Keratinocyte (primary cell): ENCODE results near the gene PRR16. TPM values are rescaled to one million over a fixed set of nuclear protein-coding genes. Genes with fewer than 3 reads are reported as not detected.

ENCODE experiments used
- DNase-seq: peaks from one replicate; pipeline ENCODE4 v3.0.0-alpha.2; 2011; ENCODE audit warnings: low read depth, missing footprints, low spot score
- FAIRE-seq: peaks from 2 replicates; lab custom pipeline; 2011; peaks lifted over from hg19 to GRCh38; lab: Jason Lieb, UNC
- H2AFZ ChIP-seq: 2 replicates; pipeline ENCODE4 v1.6.0; 2012; ENCODE audit warnings: low read length, control low read depth, inconsistent platforms; ENCODE audit not compliant: control insufficient read depth
- H3K27ac ChIP-seq: 2 replicates; pipeline ENCODE4 v1.5.1; 2011; ENCODE audit warnings: low read length; ENCODE audit not compliant: control insufficient read depth, insufficient read depth
- H3K27me3 ChIP-seq: 3 replicates; pipeline ENCODE4 v1.6.0; 2011; ENCODE audit warnings: low read length; ENCODE audit not compliant: control insufficient read depth, insufficient read depth; ENCODE audit errors: extremely low read depth
- H3K36me3 ChIP-seq, 2 experiments: 2 replicates in 1 of 2; 3 replicates in 1 of 2; pipeline ENCODE4 v1.5.1; 2011; ENCODE audit warnings: low read length in 2 of 2, mild to moderate bottlenecking in 1 of 2; ENCODE audit not compliant: control insufficient read depth in 2 of 2, insufficient read depth in 2 of 2; ENCODE audit errors: extremely low read depth in 1 of 2
- H3K4me1 ChIP-seq: 3 replicates; pipeline ENCODE4 v1.5.1; 2011; ENCODE audit warnings: low read length; ENCODE audit not compliant: control insufficient read depth, insufficient read depth; ENCODE audit errors: extremely low read depth
- H3K4me2 ChIP-seq: 3 replicates; pipeline ENCODE4 v1.6.0; 2011; ENCODE audit warnings: low read depth, low read length; ENCODE audit not compliant: control insufficient read depth, insufficient read depth; ENCODE audit errors: extremely low read depth
- H3K4me3 ChIP-seq, 3 experiments: fragments of 200-600 bp in 1 of 3; sonication (generic) in 1 of 3; 2 replicates in 2 of 3; 3 replicates in 1 of 3; pipeline ENCODE4 v1.5.1; 2011 to 2016; ENCODE audit warnings: low read length in 3 of 3, mild to moderate bottlenecking in 3 of 3, control low read depth in 2 of 3, inconsistent platforms in 1 of 3, low read depth in 1 of 3, mixed read lengths in 1 of 3, mixed run types in 1 of 3, moderate library complexity in 1 of 3; ENCODE audit not compliant: control insufficient read depth in 2 of 3, insufficient read depth in 2 of 3; ENCODE audit errors: extremely low read depth in 1 of 3
- H3K79me2 ChIP-seq: 2 replicates; pipeline ENCODE4 v1.6.0; 2012; ENCODE audit warnings: low read length; ENCODE audit not compliant: control insufficient read depth, insufficient read depth
- H3K9ac ChIP-seq: 3 replicates; pipeline ENCODE4 v1.6.0; 2011; ENCODE audit warnings: low read length; ENCODE audit not compliant: control insufficient read depth, insufficient read depth; ENCODE audit errors: extremely low read depth
- H3K9me1 ChIP-seq: 3 replicates; pipeline ENCODE4 v1.6.0; 2011; ENCODE audit warnings: low read length; ENCODE audit not compliant: control insufficient read depth, insufficient read depth; ENCODE audit errors: extremely low read depth
- H3K9me3 ChIP-seq: 2 replicates; pipeline ENCODE4 v1.5.1; 2012; ENCODE audit warnings: low read depth, low read length; ENCODE audit not compliant: control insufficient read depth
- H4K20me1 ChIP-seq: 3 replicates; pipeline ENCODE4 v1.6.0; 2011; ENCODE audit warnings: low read length; ENCODE audit not compliant: control insufficient read depth, insufficient read depth; ENCODE audit errors: extremely low read depth
- CTCF ChIP-seq, 3 experiments: IDR thresholded peaks in 1 of 3; conservative IDR thresholded peaks in 1 of 3; optimal IDR thresholded peaks in 1 of 3; 2 replicates in 2 of 3; 3 replicates in 1 of 3; pipeline versions ENCODE3 to v1.5.1; 2011; ENCODE audit warnings: low read length in 3 of 3, mild to moderate bottlenecking in 3 of 3, moderate library complexity in 2 of 3, control low read depth in 1 of 3, inconsistent platforms in 1 of 3; ENCODE audit not compliant: insufficient read depth in 2 of 3; ENCODE audit errors: extremely low read depth in 1 of 3
- EZH2 ChIP-seq: IDR thresholded peaks from one replicate; pipeline ENCODE4 v1.6.1; 2012; ENCODE audit warnings: inconsistent platforms, mild to moderate bottlenecking, low read length, moderate library complexity
- dilution Hi-C: fragments of 300-500 bp; cut with MboI; formaldehyde crosslinking; loops from one replicate; pipeline ENCODE4 v1.7.0; 2020; ENCODE audit warnings: low sequenced_read_pairs; ENCODE audit not compliant: extremely low pct_ligation_motif_present
- polyA plus RNA-seq, 5 experiments: library from polyadenylated mRNA; depleted of rRNA in 3 of 5; stranded (reverse) in 3 of 5; stranded (forward) in 1 of 5; unstranded in 1 of 5; fragments of >200 nt; gene quantifications; 1 replicate in 1 of 5; 2 replicates in 3 of 5; 3 replicates in 1 of 5; pipeline versions ENCODE4 v1.2.1 to v1.2.3, GENCODE V29; 2011 to 2012; ENCODE audit warnings: missing spikeins in 2 of 5, low read depth in 1 of 5, low replicate concordance in 1 of 5

PRR16 gene
- polyA plus RNA-seq, 1 donor (not counting 4 experiments of a cell fraction or from before 2014, with no cell fraction given): 0.05 TPM

- Histone ChIP-seq H3K4me2 (no peak overlapping the region), H3K4me1 (no peaks in the 10 kb centered on the region), H3K4me3 (no peak overlapping the region), H3K9ac (no peak overlapping the region), H3K27me3 (no peaks in the 10 kb centered on the region), H4K20me1 (no peaks in the 10 kb centered on the region), H3K9me1 (no peaks in the 10 kb centered on the region), H2AFZ (no peak overlapping the region), H3K36me3 (no peaks in the 10 kb centered on the region), H3K9me3 (no peaks in the 10 kb centered on the region), H3K79me2 (no peaks in the 10 kb centered on the region), H3K27ac (no peak overlapping the region)
- TF ChIP-seq CTCF (optimal IDR thresholded peaks at IDR 0.05 in 1 of 3, IDR thresholded peaks at IDR 0.05 in 1 of 3, conservative IDR thresholded peaks at IDR 0.05 in 1 of 3; ENCODE audit: extremely low read depth in 1 of 3, insufficient read depth in 2 of 3, low read length in 3 of 3) (no peak), EZH2 (no peak)
- dilution Hi-C loops: no loop called here
- DNase-seq: no peak
- FAIRE-seq: no peak
Observed at GRCh38 chr5:120706877-120707276, 242.8 kb downstream of the PRR16 start.

GRCh38 chr5:120717381-120717780, 253.3 kb downstream of the PRR16 start:
- dilution Hi-C loops: no loop called here

More at GRCh38 chr5:120717381-120717780, 253.3 kb downstream of the PRR16 start:
- Histone ChIP-seq H3K4me1 (no peaks in the 10 kb centered on the region), H3K27ac (no peak overlapping the region), H3K4me2 (no peak overlapping the region), H3K36me3 (no peaks in the 10 kb centered on the region), H3K9me1 (no peaks in the 10 kb centered on the region), H3K27me3 (no peaks in the 10 kb centered on the region), H3K4me3 (no peak overlapping the region), H3K9me3 (no peaks in the 10 kb centered on the region), H3K79me2 (no peaks in the 10 kb centered on the region), H3K9ac (no peak overlapping the region), H2AFZ (no peak overlapping the region), H4K20me1 (no peaks in the 10 kb centered on the region)
- TF ChIP-seq CTCF (optimal IDR thresholded peaks at IDR 0.05 in 1 of 3, IDR thresholded peaks at IDR 0.05 in 1 of 3, conservative IDR thresholded peaks at IDR 0.05 in 1 of 3; ENCODE audit: extremely low read depth in 1 of 3, insufficient read depth in 2 of 3, low read length in 3 of 3): no peak
- no peak for TF ChIP-seq EZH2
- FAIRE-seq (no peak), DNase-seq (no peak)
